Measurements from ENCODE around the gene ZNF544. TPM values are rescaled to one million over a fixed set of nuclear protein-coding genes. Genes with fewer than 3 reads are reported as not detected.

The ZNF544 gene
- total and polyA plus RNA-seq, 9 donors, result 16.8 to 39.8 (median 33.0) TPM

GRCh38 chr19:58217069-58217481, 11.6 kb upstream of the ZNF544 start:
- Histone ChIP-seq H3K9me3 (peaks cover 17 to 58% of the 10 kb centered on the region in 2 donors), H3K27me3 (no peaks in the 10 kb centered on the region), H3K4me3 (no peak overlapping the region), H3K36me3 (peaks cover 7% of the 10 kb centered on the region), H3K4me1 (ENCODE audit: insufficient read depth) (no peaks in the 10 kb centered on the region), H3K27ac (no peak overlapping the region)
- 39 to 57% (median 39%) methylated on average over 34 of the region's 34 CpGs for WGBS, 3 donors
- intact Hi-C loops (cut with DNase I), result no loop called here
- no peak for DNase-seq
- TF ChIP-seq CTCF (IDR thresholded peaks at IDR 0.05) (no peak), EP300 (IDR thresholded peaks at IDR 0.05) (no peak), POLR2A (IDR thresholded peaks at IDR 0.05) (no peak)

- WGBS, 3 donors, result 93 to 96% (median 94%) methylated on average over 25 of the region's 25 CpGs
- peaks cover 13 to 52% of the 10 kb centered on the region in 2 donors for H3K9me3 ChIP-seq
- TF ChIP-seq POLR2A (IDR thresholded peaks at IDR 0.05) (no peak), EP300 (IDR thresholded peaks at IDR 0.05) (no peak), CTCF (IDR thresholded peaks at IDR 0.05) (no peak)
Observed at GRCh38 chr19:58217607-58218391, 10.9 kb upstream of the ZNF544 start.

GRCh38 chr19:58218899-58219298, 9.8 kb upstream of the ZNF544 start:
- intact Hi-C loops (cut with DNase I), result no loop called here
- Histone ChIP-seq H3K9me3 (peaks cover 7 to 43% of the 10 kb centered on the region in 2 donors), H3K27ac (no peak overlapping the region), H3K4me3 (no peak overlapping the region), H3K27me3 (no peaks in the 10 kb centered on the region), H3K4me1 (ENCODE audit: insufficient read depth) (no peaks in the 10 kb centered on the region), H3K36me3 (no peaks in the 10 kb centered on the region)
- no peak for DNase-seq
- TF ChIP-seq CTCF (IDR thresholded peaks at IDR 0.05), result no peak
- no peak for TF ChIP-seq POLR2A (IDR thresholded peaks at IDR 0.05)
- no peak for TF ChIP-seq EP300 (IDR thresholded peaks at IDR 0.05)
- 45 to 56% (median 51%) methylated on average over 9 of the region's 9 CpGs for WGBS, 3 donors

More at GRCh38 chr19:58217607-58218391, 10.9 kb upstream of the ZNF544 start:
- Histone ChIP-seq H3K36me3 (peaks cover 1% of the 10 kb centered on the region), H3K27ac (no peak overlapping the region), H3K27me3 (no peaks in the 10 kb centered on the region), H3K4me3 (no peak overlapping the region), H3K4me1 (ENCODE audit: insufficient read depth) (no peaks in the 10 kb centered on the region)
- intact Hi-C loops (cut with DNase I), result no loop called here
- DNase-seq, result no peak

GRCh38 chr19:58227964-58228584, 640 bp upstream of the ZNF544 start:
- Histone ChIP-seq H3K27ac (peak overlapping the region in 1 of 2 donors; percentile 61), H3K4me3 (peak overlapping the region; percentile 85), H3K36me3 (no peaks in the 10 kb centered on the region), H3K27me3 (no peaks in the 10 kb centered on the region), H3K9me3 (peaks cover 0 to 25% of the 10 kb centered on the region in 2 donors), H3K4me1 (ENCODE audit: insufficient read depth) (peaks cover 8% of the 10 kb centered on the region)
- intact Hi-C loops (cut with DNase I), result no loop called here
- TF ChIP-seq EP300 (IDR thresholded peaks at IDR 0.05) (no peak), CTCF (IDR thresholded peaks at IDR 0.05) (no peak), POLR2A (IDR thresholded peaks at IDR 0.05) (no peak)
- 7 to 8% (median 8%) methylated on average over 23 of the region's 23 CpGs for WGBS, 3 donors
- no peak for DNase-seq
